SK-N-SH treated with all-trans-retinoic acid at 6 μM for 48 hours (cell line): ENCODE measurements around the gene CABLES1.
"Not testable (repeated sequence)": the region's sequence is repeated elsewhere in the genome, so short reads cannot be mapped to it uniquely, and the experiment has no call there.

ENCODE experiments used
- ATAC-seq: fragments of 200-7000 bp; cut with Tn5 transposase; 3 replicates; pipeline ENCODE4 v1.9.1; 2020; ENCODE audit warnings: mild to moderate bottlenecking, moderate library complexity
- ARNTL ChIP-seq: fragments of 450-650 bp; formaldehyde crosslinking; IDR thresholded peaks from 2 replicates; pipeline ENCODE4 v1.5.0; 2020; ENCODE audit warnings: low read depth, mild to moderate bottlenecking, moderate library complexity, borderline replicate concordance
- BACH2 ChIP-seq: fragments of 250-450 bp; sonication (Bioruptor Pico); IDR thresholded peaks from 2 replicates; pipeline ENCODE4 v1.9.0; 2021; ENCODE audit warnings: mild to moderate bottlenecking, borderline replicate concordance
- CREB5 ChIP-seq: fragments of 250-450 bp; sonication (Bioruptor Pico); IDR thresholded peaks from 2 replicates; pipeline ENCODE4 v1.5.1; 2020; ENCODE audit warnings: low read depth, mild to moderate bottlenecking, moderate library complexity
- CSDC2 ChIP-seq: fragments of 250-450 bp; sonication (Bioruptor Pico); IDR thresholded peaks from 2 replicates; pipeline ENCODE4 v1.5.0; 2020; ENCODE audit warnings: mild to moderate bottlenecking, moderate library complexity
- CSRNP3 ChIP-seq: fragments of 250-450 bp; sonication (Bioruptor Pico); IDR thresholded peaks from 2 replicates; pipeline ENCODE4 v1.5.1; 2021; ENCODE audit warnings: mild to moderate bottlenecking, moderate library complexity
- GLIS3 ChIP-seq: fragments of 250-450 bp; sonication (Bioruptor Pico); IDR thresholded peaks from 2 replicates; pipeline ENCODE4 v1.5.0; 2020; ENCODE audit warnings: mild to moderate bottlenecking, moderate library complexity
- ISL1 ChIP-seq: fragments of 250-450 bp; sonication (Bioruptor Pico); IDR thresholded peaks from 2 replicates; pipeline ENCODE4 v2.1.2; 2022; ENCODE audit warnings: mild to moderate bottlenecking, moderate library complexity
- OSR1 ChIP-seq: fragments of 250-450 bp; sonication (Bioruptor Pico); IDR thresholded peaks from 2 replicates; pipeline ENCODE4 v1.8.0; 2022; ENCODE audit warnings: moderate library complexity, mild to moderate bottlenecking, inconsistent platforms
- PATZ1 ChIP-seq: fragments of 250-450 bp; sonication (Bioruptor Pico); IDR thresholded peaks from 2 replicates; pipeline ENCODE4 v1.8.0; 2020; ENCODE audit warnings: mild to moderate bottlenecking, moderate library complexity, borderline replicate concordance
- POU6F1 ChIP-seq: fragments of 250-450 bp; sonication (Bioruptor Pico); IDR thresholded peaks from 2 replicates; pipeline ENCODE4 v1.8.0; 2021; ENCODE audit warnings: low read depth, mild to moderate bottlenecking, moderate library complexity, borderline replicate concordance
- PPARA ChIP-seq: fragments of 250-450 bp; sonication (Bioruptor Pico); IDR thresholded peaks from 2 replicates; pipeline ENCODE4 v1.5.0; 2020; ENCODE audit warnings: mild to moderate bottlenecking, borderline replicate concordance
- RARB ChIP-seq: fragments of 250-450 bp; sonication (Bioruptor Pico); IDR thresholded peaks from 2 replicates; pipeline ENCODE4 v1.8.0; 2021; ENCODE audit warnings: mild to moderate bottlenecking, moderate library complexity
- TCF4 ChIP-seq: fragments of 250-450 bp; sonication (Bioruptor Pico); IDR thresholded peaks from 2 replicates; pipeline ENCODE4 v1.8.0; 2021; ENCODE audit warnings: mild to moderate bottlenecking, moderate library complexity, borderline replicate concordance
- TSHZ2 ChIP-seq: fragments of 250-450 bp; sonication (Bioruptor Pico); IDR thresholded peaks from 2 replicates; pipeline ENCODE4 v1.5.0; 2020; ENCODE audit warnings: mild to moderate bottlenecking, moderate library complexity
- ZC3H10 ChIP-seq: fragments of 250-450 bp; sonication (Bioruptor Pico); IDR thresholded peaks from 2 replicates; pipeline ENCODE4 v1.5.1; 2021; ENCODE audit warnings: mild to moderate bottlenecking, moderate library complexity
- ZFP3 ChIP-seq: fragments of 250-450 bp; sonication (Bioruptor Pico); IDR thresholded peaks from 2 replicates; pipeline ENCODE4 v1.5.0; 2020; ENCODE audit warnings: mild to moderate bottlenecking, moderate library complexity
- ZFP30 ChIP-seq: fragments of 450-650 bp; formaldehyde crosslinking; IDR thresholded peaks from 2 replicates; pipeline ENCODE4 v1.5.0; 2022; ENCODE audit warnings: mild to moderate bottlenecking, moderate library complexity
- ZNF565 ChIP-seq: fragments of 450-650 bp; formaldehyde crosslinking; conservative IDR thresholded peaks from 2 replicates; pipeline ENCODE4 v1.5.0; 2020; ENCODE audit warnings: low read depth, mild to moderate bottlenecking, moderate library complexity
- ZNF70 ChIP-seq: fragments of 450-650 bp; formaldehyde crosslinking; IDR thresholded peaks from 2 replicates; pipeline ENCODE4 v1.5.0; 2020; ENCODE audit warnings: mild to moderate bottlenecking, moderate library complexity
- ZNF8 ChIP-seq: fragments of 450-650 bp; formaldehyde crosslinking; IDR thresholded peaks from 2 replicates; pipeline ENCODE4 v1.5.0; 2020; ENCODE audit warnings: mild to moderate bottlenecking, moderate library complexity

Gene CABLES1

GRCh38 chr18:23088310-23088709, 47.0 kb upstream of the CABLES1 start:
- ATAC-seq: no peak
- no peak for TF ChIP-seq ISL1 (CRISPR knock-in tag)
- no peak for TF ChIP-seq ZNF565 (CRISPR knock-in tag)
- no peak for TF ChIP-seq TCF4 (CRISPR knock-in tag)
- TF ChIP-seq CSRNP3 (CRISPR knock-in tag): no peak
- no peak for TF ChIP-seq ZFP30 (CRISPR knock-in tag)
- no peak for TF ChIP-seq RARB
- TF ChIP-seq ZNF70: no peak
- no peak for TF ChIP-seq POU6F1
- TF ChIP-seq ZNF8: no peak
- no peak for TF ChIP-seq OSR1 (CRISPR knock-in tag)
- TF ChIP-seq CSDC2 (CRISPR knock-in tag): no peak
- TF ChIP-seq ZC3H10 (CRISPR knock-in tag): no peak
- TF ChIP-seq BACH2 (CRISPR knock-in tag): no peak
- no peak for TF ChIP-seq ZFP3 (CRISPR knock-in tag)
- no peak for TF ChIP-seq GLIS3 (CRISPR knock-in tag)
- TF ChIP-seq PPARA (CRISPR knock-in tag): no peak
- TF ChIP-seq PATZ1 (CRISPR knock-in tag): no peak
- TF ChIP-seq ARNTL: no peak
- no peak for TF ChIP-seq TSHZ2
- no peak for TF ChIP-seq CREB5 (CRISPR knock-in tag)

- ATAC-seq: peak; percentile 9; the same call in 1 of the 3 replicates
These were observed 44.0 kb upstream of the CABLES1 start for GRCh38 chr18:23091017-23091993.

- no peak for ATAC-seq
- TF ChIP-seq TSHZ2: no peak
These were observed 43.2 kb upstream of the CABLES1 start for GRCh38 chr18:23092121-23092520.

- ATAC-seq: not testable (repeated sequence)
These were observed 42.2 kb upstream of the CABLES1 start for GRCh38 chr18:23093130-23093529.
